HEK293 (cell line): ENCODE data around the gene ADAMTS9.

Source experiments
- CTCF ChIP-seq: fragments of 450-650 bp; formaldehyde crosslinking; IDR thresholded peaks from 2 replicates; pipeline ENCODE4 v1.5.1; 2016; ENCODE audit warnings: missing biosample characterization, missing genetic modification characterization
- TCF7L2 ChIP-seq: IDR thresholded peaks from 2 replicates; pipeline ENCODE4 v1.6.1; 2011; ENCODE audit warnings: low read depth, mild to moderate bottlenecking, inconsistent platforms, low read length, moderate library complexity, borderline replicate concordance
- ZNF138 ChIP-seq: fragments of 450-650 bp; formaldehyde crosslinking; IDR thresholded peaks from 2 replicates; pipeline ENCODE4 v1.5.1; 2016; ENCODE audit warnings: missing biosample characterization, missing genetic modification characterization, borderline replicate concordance
- ZNF223 ChIP-seq: fragments of 450-650 bp; formaldehyde crosslinking; IDR thresholded peaks from 2 replicates; pipeline ENCODE4 v1.5.1; 2016; ENCODE audit warnings: missing biosample characterization, missing genetic modification characterization
- ZNF23 ChIP-seq: fragments of 450-650 bp; formaldehyde crosslinking; IDR thresholded peaks from 2 replicates; pipeline ENCODE4 v1.5.1; 2016; ENCODE audit warnings: missing biosample characterization, missing genetic modification characterization, borderline replicate concordance
- ZNF266 ChIP-seq: fragments of 450-650 bp; formaldehyde crosslinking; IDR thresholded peaks from 2 replicates; pipeline ENCODE4 v1.5.1; 2016; ENCODE audit warnings: missing biosample characterization, missing genetic modification characterization, low read depth
- ZNF280D ChIP-seq: fragments of 450-650 bp; formaldehyde crosslinking; IDR thresholded peaks from 2 replicates; pipeline ENCODE4 v1.5.1; 2016; ENCODE audit warnings: missing biosample characterization, missing genetic modification characterization
- ZNF624 ChIP-seq: fragments of 450-650 bp; formaldehyde crosslinking; IDR thresholded peaks from 2 replicates; pipeline ENCODE4 v1.5.1; 2017; ENCODE audit warnings: missing biosample characterization, missing genetic modification characterization
- ZNF747 ChIP-seq: fragments of 450-650 bp; formaldehyde crosslinking; IDR thresholded peaks from 2 replicates; pipeline ENCODE4 v1.5.1; 2016; ENCODE audit warnings: missing biosample characterization, missing genetic modification characterization

DNA sequence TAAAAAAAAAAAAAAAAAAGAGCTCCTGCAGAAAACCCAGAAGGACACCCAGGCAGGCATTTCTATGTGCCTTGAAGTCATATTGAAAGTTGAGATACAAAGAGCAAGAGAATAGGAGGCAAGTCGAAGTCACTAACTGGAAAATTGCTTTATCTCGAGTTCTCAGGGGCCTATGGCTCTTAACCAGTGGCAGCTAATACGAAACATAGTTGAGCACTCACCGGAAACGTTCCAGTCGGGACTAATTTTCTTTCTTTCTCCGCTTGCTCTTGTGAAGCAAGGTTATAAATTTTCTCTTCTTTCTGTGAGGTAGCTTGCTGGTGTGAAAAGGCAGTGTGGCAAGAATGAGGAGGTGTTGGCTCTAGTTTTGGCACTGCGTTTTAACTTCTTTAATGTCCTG lies 181.5 kb downstream of the ADAMTS9 start:
- TF ChIP-seq TCF7L2: no peak
- no peak for TF ChIP-seq ZNF280D (tag by site-specific recombination)
- no peak for TF ChIP-seq CTCF (tag by site-specific recombination)
- no peak for TF ChIP-seq ZNF138 (tag by site-specific recombination)
- no peak for TF ChIP-seq ZNF23 (tag by site-specific recombination)
- no peak for TF ChIP-seq ZNF223
- no peak for TF ChIP-seq ZNF747 (tag by site-specific recombination)
- no peak for TF ChIP-seq ZNF266 (tag by site-specific recombination)
- TF ChIP-seq ZNF624 (tag by site-specific recombination): no peak
